GM18951 (cell line): ENCODE measurements around the gene CEACAM1.
"Not testable (repeated sequence)": the region's sequence is repeated elsewhere in the genome, so short reads cannot be mapped to it uniquely, and the experiment has no call there.

Source experiments
- POLR2A ChIP-seq: IDR thresholded peaks from 4 replicates; pipeline ENCODE4 v1.6.1; 2011; ENCODE audit warnings: mild to moderate bottlenecking; ENCODE audit not compliant: insufficient read length, insufficient read depth; ENCODE audit errors: extremely low read depth
- in situ Hi-C: fragments of 300-500 bp; cut with MboI; formaldehyde crosslinking; loops from one replicate; pipeline ENCODE4 v1.12.0; 2022; ENCODE audit warnings: low sequenced_read_pairs, mixed read lengths, inconsistent platforms; ENCODE audit not compliant: unreplicated experiment

CEACAM1 gene

GRCh38 chr19:42469311-42470235, 58.7 kb downstream of the CEACAM1 start:
- TF ChIP-seq POLR2A: no peak
- in situ Hi-C loops: no loop called here

- no peak for TF ChIP-seq POLR2A
- in situ Hi-C loops: no loop called here
These were observed 59.9 kb downstream of the CEACAM1 start for GRCh38 chr19:42468273-42468796.

GRCh38 chr19:42467183-42467760, 61.0 kb downstream of the CEACAM1 start:
- TF ChIP-seq POLR2A: no peak
- in situ Hi-C loops: no loop called here

GRCh38 chr19:42466521-42467182, 61.6 kb downstream of the CEACAM1 start:
- TF ChIP-seq POLR2A: no peak
- in situ Hi-C loops: no loop called here

GRCh38 chr19:42465827-42466280, 62.4 kb downstream of the CEACAM1 start:
- TF ChIP-seq POLR2A: peak; percentile 35
- in situ Hi-C loops: no loop called here

GRCh38 chr19:42461700-42462324, 66.5 kb downstream of the CEACAM1 start:
- TF ChIP-seq POLR2A: no peak
- in situ Hi-C loops: no loop called here

- in situ Hi-C loops: not testable (repeated sequence)
These were observed 67.0 kb downstream of the CEACAM1 start for GRCh38 chr19:42461231-42461630.

GRCh38 chr19:42459926-42460325, 68.4 kb downstream of the CEACAM1 start:
- in situ Hi-C loops: no loop called here
- no peak for TF ChIP-seq POLR2A
